Measurements from ENCODE around the gene MECP2. TPM values are rescaled to one million over a fixed set of nuclear protein-coding genes. Genes with fewer than 3 reads are reported as not detected.
A peak's percentile ranks its signal among the peaks of the same experiment; 100 is the strongest.

Gene MECP2
- total RNA-seq, 1 experiment from 2014 or later, result 47.3 TPM

DNA sequence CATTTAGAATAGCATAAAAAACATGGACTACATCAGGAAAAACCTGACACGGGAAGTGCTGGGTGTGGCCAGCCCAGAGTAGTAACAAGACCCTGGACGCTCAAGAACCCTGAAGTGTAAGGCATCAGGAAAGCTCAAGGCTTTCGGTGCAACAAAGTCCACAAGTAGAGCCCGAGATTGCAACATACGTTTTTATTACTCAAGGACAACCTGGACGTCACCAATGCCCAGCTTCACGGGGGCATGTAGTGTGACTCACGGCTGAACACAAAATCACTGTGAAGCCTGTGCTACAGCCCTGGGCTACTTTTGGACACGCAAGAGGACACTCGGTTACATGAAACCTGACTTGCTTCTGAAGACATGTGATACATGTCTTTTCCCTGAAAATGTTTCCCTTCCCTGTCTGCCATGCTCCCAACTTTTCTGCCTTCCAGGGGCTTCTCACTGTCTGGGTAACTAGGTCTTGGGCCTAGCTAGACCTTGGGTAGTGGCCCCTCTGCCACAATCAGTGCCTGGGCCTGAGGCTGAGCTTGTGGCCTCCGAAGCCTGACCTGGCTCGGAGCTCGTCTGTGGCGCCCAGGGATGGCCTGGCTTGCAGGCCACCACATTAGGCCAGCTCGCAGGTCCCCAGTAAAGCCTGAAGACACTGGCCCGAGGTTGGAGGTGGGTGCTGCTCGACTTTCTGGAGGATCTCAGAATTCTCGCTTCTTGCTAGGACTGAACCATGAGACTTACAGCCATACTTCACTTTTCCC lies 87.0 kb downstream of the MECP2 start:
- TF ChIP-seq EZH2phosphoT487 (IDR thresholded peaks at IDR 0.05; ENCODE audit: borderline replicate concordance, low read length), result no peak
- TF ChIP-seq, protein P1, sequence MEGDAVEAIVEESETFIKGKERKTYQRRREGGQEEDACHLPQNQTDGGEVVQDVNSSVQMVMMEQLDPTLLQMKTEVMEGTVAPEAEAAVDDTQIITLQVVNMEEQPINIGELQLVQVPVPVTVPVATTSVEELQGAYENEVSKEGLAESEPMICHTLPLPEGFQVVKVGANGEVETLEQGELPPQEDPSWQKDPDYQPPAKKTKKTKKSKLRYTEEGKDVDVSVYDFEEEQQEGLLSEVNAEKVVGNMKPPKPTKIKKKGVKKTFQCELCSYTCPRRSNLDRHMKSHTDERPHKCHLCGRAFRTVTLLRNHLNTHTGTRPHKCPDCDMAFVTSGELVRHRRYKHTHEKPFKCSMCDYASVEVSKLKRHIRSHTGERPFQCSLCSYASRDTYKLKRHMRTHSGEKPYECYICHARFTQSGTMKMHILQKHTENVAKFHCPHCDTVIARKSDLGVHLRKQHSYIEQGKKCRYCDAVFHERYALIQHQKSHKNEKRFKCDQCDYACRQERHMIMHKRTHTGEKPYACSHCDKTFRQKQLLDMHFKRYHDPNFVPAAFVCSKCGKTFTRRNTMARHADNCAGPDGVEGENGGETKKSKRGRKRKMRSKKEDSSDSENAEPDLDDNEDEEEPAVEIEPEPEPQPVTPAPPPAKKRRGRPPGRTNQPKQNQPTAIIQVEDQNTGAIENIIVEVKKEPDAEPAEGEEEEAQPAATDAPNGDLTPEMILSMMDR (conservative IDR thresholded peaks at IDR 0.05; ENCODE audit: low read depth, low read length), result no peak
- no peak for TF ChIP-seq EZH2 (IDR thresholded peaks at IDR 0.05; ENCODE audit: low read length, unreplicated experiment)
- peaks cover 23% of the 10 kb centered on the region for H3K36me3 ChIP-seq (ENCODE audit: low read depth, low read length)
- H3F3A ChIP-seq (ENCODE audit: low read length, unreplicated experiment), result no peaks in the 10 kb centered on the region
- no peaks in the 10 kb centered on the region for H3K9me2 ChIP-seq (replicated peaks; ENCODE audit: low read length)
- no peak overlapping the region for H3K4me2 ChIP-seq (ENCODE audit: low read length)
- ChIA-PET POLR2A (ENCODE audit: unreplicated experiment) (no interaction called here), CTCF (no interaction called here)
- no peak for DNase-seq
- ATAC-seq, result no peak
- 0 out of 2 replicates have a peak, but pooled peaks cover 3% of the 10 kb centered on the region for H4K20me1 ChIP-seq (ENCODE audit: low read length)
- H3K9me3 ChIP-seq (ENCODE audit: low read length), result no peaks in the 10 kb centered on the region
- H3K9ac ChIP-seq (ENCODE audit: low read length), result no peak overlapping the region
- no peaks in the 10 kb centered on the region for H3K27me3 ChIP-seq (ENCODE audit: low read length)
- H3K4me1 ChIP-seq (ENCODE audit: insufficient read depth, low read length), result no peaks in the 10 kb centered on the region
- H3K27ac ChIP-seq (ENCODE audit: low read length), result no peak overlapping the region
- TSS peak; percentile 70 for BruUV-seq (replicated peaks)
- no peak overlapping the region for H3K4me3 ChIP-seq (ENCODE audit: low read length)
- intact Hi-C loops (cut with micrococcal nuclease), result no loop called here
- H2AFZ ChIP-seq (ENCODE audit: low read length), result no peak overlapping the region
- H3K79me2 ChIP-seq (ENCODE audit: low read length), result 0 out of 2 replicates have a peak, but pooled peaks cover under 1% of the 10 kb centered on the region

DNA sequence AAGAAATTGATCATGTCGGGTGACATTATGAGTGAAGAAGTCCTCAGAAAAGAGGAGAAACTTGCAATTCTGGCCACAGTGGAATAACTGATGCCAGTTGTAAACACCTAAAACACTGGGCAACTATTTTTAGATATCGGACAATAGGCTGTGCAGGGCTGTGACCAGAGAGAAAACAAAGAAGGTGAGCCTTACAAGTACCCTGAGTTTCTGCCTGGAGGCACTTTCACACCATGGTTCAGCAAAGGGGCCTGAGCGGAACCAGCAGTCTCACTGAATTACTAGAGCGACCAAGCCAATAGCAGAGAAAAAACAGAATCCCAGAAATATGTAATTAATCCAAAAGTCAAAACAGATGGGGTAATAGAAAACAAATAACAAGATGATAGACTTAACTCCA lies 89.0 kb downstream of the MECP2 start:
- no peak overlapping the region for H3K4me2 ChIP-seq (ENCODE audit: low read length)
- no peaks in the 10 kb centered on the region for H3K79me2 ChIP-seq (ENCODE audit: low read length)
- DNase-seq (no peak), ATAC-seq (no peak)
- no peaks in the 10 kb centered on the region for H3K27me3 ChIP-seq (ENCODE audit: low read length)
- H3K36me3 ChIP-seq (ENCODE audit: low read depth, low read length), result peaks cover 22% of the 10 kb centered on the region
- intact Hi-C loops (cut with micrococcal nuclease), result no loop called here
- no peaks in the 10 kb centered on the region for H3K9me3 ChIP-seq (ENCODE audit: low read length)
- H4K20me1 ChIP-seq (ENCODE audit: low read length), result 0 out of 2 replicates have a peak, but pooled peaks cover 3% of the 10 kb centered on the region
- no peak overlapping the region for H3K9ac ChIP-seq (ENCODE audit: low read length)
- ChIA-PET CTCF (no interaction called here), POLR2A (ENCODE audit: unreplicated experiment) (no interaction called here)
- no peaks in the 10 kb centered on the region for H3F3A ChIP-seq (ENCODE audit: low read length, unreplicated experiment)
- TF ChIP-seq EZH2phosphoT487 (IDR thresholded peaks at IDR 0.05; ENCODE audit: borderline replicate concordance, low read length), result no peak
- no peak for TF ChIP-seq EZH2 (IDR thresholded peaks at IDR 0.05; ENCODE audit: low read length, unreplicated experiment)
- TF ChIP-seq, protein P1 (conservative IDR thresholded peaks at IDR 0.05; ENCODE audit: low read depth, low read length), result no peak
- H3K4me1 ChIP-seq (ENCODE audit: insufficient read depth, low read length), result no peaks in the 10 kb centered on the region
- no TSS peak for BruUV-seq (replicated peaks)
- H3K4me3 ChIP-seq (ENCODE audit: low read length), result no peak overlapping the region
- no peak overlapping the region for H3K27ac ChIP-seq (ENCODE audit: low read length)
- no peak overlapping the region for H2AFZ ChIP-seq (ENCODE audit: low read length)
- no peaks in the 10 kb centered on the region for H3K9me2 ChIP-seq (replicated peaks; ENCODE audit: low read length)

DNA sequence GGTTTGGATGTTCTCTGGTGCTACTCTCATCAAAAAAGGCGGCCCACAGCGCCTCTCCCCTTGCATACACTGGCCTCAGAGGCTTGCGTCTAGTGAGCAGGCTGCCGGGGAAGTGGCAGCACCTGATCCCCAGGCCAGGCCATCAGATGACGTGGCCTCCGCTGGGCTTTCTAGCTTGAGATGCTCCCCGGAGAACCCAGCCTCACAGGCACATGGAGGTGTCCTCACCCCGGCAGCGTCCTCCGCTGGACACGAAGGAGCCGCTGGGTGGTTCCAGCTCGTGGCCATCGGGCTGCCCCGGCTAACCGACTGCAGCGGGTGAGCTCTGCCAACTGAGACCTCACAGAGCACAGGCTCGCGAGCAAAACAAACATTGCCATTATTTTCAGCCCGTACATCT lies 90.6 kb downstream of the MECP2 start:
- BruUV-seq (replicated peaks), result no TSS peak
- ATAC-seq (no peak), DNase-seq (no peak)
- no peaks in the 10 kb centered on the region for H3K27me3 ChIP-seq (ENCODE audit: low read length)
- H3K79me2 ChIP-seq (ENCODE audit: low read length), result no peaks in the 10 kb centered on the region
- no peak overlapping the region for H2AFZ ChIP-seq (ENCODE audit: low read length)
- POLR2A ChIA-PET (ENCODE audit: unreplicated experiment), result no interaction called here
- H3K9me3 ChIP-seq (ENCODE audit: low read length), result no peaks in the 10 kb centered on the region
- H3K9me2 ChIP-seq (replicated peaks; ENCODE audit: low read length), result no peaks in the 10 kb centered on the region
- TF ChIP-seq, protein P1 (conservative IDR thresholded peaks at IDR 0.05; ENCODE audit: low read depth, low read length), result no peak
- no peak for TF ChIP-seq EZH2 (IDR thresholded peaks at IDR 0.05; ENCODE audit: low read length, unreplicated experiment)
- TF ChIP-seq EZH2phosphoT487 (IDR thresholded peaks at IDR 0.05; ENCODE audit: borderline replicate concordance, low read length), result no peak
- H3K36me3 ChIP-seq (ENCODE audit: low read depth, low read length), result peaks cover 8% of the 10 kb centered on the region
- CTCF ChIA-PET, result no interaction called here
- H3K4me2 ChIP-seq (ENCODE audit: low read length), result no peak overlapping the region
- intact Hi-C loops (cut with micrococcal nuclease), result no loop called here
- no peaks in the 10 kb centered on the region for H3F3A ChIP-seq (ENCODE audit: low read length, unreplicated experiment)
- H4K20me1 ChIP-seq (ENCODE audit: low read length), result no peaks in the 10 kb centered on the region
- no peak overlapping the region for H3K4me3 ChIP-seq (ENCODE audit: low read length)
- no peaks in the 10 kb centered on the region for H3K4me1 ChIP-seq (ENCODE audit: insufficient read depth, low read length)
- no peak overlapping the region for H3K27ac ChIP-seq (ENCODE audit: low read length)
- H3K9ac ChIP-seq (ENCODE audit: low read length), result no peak overlapping the region

All from PC-3 (cell line).